GM12874 (cell line): Measurements from ENCODE around the gene KLK6.

Experiments
- TF ChIP-seq, protein P1 (sequence below): IDR thresholded peaks from 2 replicates; pipeline ENCODE4 v1.5.1; 2011; ENCODE audit warnings: low read depth, mild to moderate bottlenecking, control low read depth, low read length, moderate library complexity; ENCODE audit not compliant: insufficient read depth

KLK6 gene

DNA sequence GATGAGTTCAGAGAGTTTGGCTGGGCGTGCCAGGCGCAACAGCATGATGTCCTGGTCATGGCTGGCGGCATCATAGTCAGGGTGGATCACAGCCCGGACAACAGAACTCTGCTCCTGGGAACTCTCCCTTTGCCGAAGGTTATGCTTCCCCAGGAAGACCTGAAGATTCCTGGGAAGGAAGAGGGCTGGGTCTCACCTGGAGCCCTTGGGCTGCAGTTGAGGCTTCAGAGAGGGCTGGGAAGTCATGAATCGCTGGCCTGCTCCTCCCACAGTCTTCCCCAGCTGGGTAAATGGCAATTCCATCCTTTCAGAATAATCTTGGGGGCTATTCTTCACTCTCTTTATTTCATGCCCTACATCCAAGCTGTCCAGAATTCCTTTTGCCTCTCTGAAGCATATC is 6.0 kb downstream of the KLK6 start:
- TF ChIP-seq, protein P1, sequence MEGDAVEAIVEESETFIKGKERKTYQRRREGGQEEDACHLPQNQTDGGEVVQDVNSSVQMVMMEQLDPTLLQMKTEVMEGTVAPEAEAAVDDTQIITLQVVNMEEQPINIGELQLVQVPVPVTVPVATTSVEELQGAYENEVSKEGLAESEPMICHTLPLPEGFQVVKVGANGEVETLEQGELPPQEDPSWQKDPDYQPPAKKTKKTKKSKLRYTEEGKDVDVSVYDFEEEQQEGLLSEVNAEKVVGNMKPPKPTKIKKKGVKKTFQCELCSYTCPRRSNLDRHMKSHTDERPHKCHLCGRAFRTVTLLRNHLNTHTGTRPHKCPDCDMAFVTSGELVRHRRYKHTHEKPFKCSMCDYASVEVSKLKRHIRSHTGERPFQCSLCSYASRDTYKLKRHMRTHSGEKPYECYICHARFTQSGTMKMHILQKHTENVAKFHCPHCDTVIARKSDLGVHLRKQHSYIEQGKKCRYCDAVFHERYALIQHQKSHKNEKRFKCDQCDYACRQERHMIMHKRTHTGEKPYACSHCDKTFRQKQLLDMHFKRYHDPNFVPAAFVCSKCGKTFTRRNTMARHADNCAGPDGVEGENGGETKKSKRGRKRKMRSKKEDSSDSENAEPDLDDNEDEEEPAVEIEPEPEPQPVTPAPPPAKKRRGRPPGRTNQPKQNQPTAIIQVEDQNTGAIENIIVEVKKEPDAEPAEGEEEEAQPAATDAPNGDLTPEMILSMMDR, result no peak

DNA sequence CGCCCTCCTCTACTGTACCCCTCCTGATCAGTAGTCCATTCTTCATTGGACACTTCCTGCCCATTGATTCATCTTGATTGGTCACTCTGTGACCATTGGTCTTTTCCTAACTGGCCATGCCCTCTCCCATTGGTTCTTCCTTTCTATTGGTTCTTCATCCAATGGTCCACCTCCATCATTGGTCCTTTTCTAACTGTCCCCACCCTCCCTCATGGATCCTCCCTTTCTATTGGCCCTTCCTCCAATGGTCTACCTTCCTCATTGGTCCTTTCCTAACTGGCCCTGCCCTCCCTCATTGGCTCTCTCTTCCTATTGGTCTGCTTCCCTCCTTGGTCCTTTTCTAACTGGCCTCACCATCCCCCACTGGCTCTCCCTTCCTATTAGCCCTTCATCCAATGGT is 7.1 kb downstream of the KLK6 start:
- TF ChIP-seq, protein P1, result no peak

DNA sequence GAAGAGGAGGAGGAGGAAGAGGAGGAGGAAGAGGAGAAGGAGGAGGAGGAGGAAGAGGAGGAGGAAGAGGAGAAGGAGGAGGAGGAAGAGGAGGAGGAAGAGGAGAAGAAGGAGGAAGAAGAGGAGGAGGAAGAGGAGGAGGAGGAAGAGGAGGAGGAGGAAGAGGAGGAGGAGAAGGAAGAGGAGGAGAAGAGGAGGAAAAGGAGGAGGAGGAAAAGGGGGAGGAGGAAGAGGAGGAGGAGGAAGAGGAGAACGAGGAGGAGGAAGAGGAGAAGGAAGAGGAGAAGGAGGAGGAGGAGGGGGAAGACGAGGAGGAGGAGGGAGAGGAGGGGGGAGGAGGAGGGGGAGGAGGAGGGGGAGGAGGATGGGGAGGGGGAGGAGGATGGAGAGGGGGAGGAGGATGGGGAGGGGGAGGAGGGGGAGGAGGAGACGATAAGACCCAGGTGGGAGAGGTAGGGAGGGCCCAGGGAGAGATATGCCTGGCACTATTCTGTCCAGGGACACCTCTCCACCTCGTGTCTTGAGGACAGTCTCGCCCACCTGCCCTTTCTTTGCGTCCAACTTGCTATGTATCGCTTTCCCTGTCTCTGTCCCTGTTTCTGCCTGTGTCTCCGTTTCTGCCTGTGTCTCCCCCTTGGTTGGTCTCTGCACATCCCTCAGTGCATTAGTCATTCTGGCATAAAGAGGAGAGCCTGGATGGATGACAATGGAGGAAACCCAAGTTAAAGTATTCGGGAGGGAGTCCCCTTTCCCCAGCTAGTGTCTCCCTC is 9.5 kb downstream of the KLK6 start:
- TF ChIP-seq, protein P1, result no peak

DNA sequence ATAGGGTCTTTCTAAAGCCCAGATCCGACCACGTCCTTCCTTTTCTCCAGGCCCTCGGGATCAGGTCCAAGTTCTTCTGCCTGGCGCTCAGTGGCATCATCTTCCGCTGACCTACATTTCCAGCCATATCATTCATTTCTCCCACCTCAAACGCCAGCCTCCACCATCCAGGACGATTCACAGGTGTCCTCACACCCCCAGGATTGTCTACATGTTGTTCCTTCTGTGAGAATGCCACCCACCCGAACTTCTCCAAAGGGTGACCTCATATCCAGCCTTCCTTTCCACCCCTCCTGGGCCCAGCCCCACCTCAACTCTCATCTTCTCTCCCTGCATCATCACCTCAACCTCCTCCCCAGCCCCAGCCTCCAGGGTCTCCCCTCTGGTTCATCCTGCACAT is 11.8 kb downstream of the KLK6 start:
- TF ChIP-seq, protein P1, result no peak

DNA sequence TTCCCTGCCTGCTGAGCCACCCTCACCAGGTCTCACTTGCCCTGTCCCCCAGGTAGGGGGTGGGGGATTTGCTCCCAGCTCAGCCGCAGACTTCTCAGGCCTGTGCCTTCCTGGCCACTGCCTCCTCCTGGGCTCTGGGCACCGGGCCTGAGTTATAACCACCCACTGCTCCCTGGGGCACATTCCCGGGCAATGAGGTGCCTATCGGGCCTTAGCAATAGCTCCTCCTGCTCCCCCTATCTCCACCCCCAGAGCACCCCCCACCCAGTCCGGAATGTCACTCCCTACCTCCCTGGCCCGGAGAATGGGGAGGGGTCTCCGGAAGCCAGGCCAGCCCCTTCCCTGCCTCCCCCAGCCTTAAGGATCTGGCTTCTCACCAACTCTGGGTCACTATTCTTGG is 16.5 kb downstream of the KLK6 start, which contains the start of gene KLK5:
TSS of gene KLK5 (minus strand) at position 129 of the 400 bp plus-strand sequence. CDS start 381 bp downstream, outside the sequence.
- TF ChIP-seq, protein P1, result no peak

DNA sequence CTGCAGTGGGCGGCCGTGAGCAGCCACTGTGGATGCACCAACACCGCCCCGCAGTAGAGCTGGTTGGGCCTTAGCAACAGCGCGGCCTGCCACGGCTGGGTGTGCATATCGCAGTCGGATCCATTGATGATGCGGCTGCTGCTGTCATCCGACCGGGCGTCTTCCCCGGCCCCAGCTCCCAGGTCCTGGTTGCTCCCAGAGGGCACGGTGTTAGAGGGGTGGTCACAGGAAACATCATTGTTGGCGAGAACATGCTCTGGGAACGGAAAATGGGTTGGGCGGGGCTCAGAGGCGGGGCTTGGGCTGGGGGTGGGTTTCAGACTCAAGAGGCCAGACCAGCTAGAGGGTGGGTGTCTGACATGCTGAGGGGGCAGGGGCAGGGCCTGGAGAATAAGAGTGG is 19.5 kb downstream of the KLK6 start:
- TF ChIP-seq, protein P1, result no peak

DNA sequence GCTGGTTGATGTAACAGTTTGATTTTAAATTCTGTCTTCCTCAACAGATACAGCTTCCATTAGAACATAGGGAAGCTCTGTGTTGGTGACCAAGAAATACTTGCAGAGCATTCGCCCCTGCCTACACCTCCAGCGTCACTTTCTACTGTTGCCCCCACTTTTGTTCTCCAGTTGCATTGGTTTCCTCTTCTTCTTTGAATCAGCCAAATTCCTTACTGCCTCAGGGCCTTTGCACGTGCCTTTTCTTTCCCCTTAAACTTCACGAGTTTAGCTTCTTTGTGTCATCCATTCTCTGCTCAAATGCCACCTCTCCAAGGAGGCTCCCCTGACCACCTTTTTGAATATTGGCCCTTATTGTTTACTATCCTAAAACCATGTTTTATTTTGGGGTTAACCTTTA is 22.3 kb downstream of the KLK6 start:
- TF ChIP-seq, protein P1, result no peak
